Stimulated activated memory B cell treated with anti-CD40 and anti-IgM and Interleukin-4, amounts not matched to agents 10 μg/mL and 1 μg/mL and 100 μg/mL, for 72 hours (primary cell): ENCODE results near the gene TOP3A.

Experiments used
- ATAC-seq: fragments of 150-1000 bp; cut with Tn5 transposase; 2 replicates; pipeline ENCODE4 v1.10.0; 2021
- H3K27ac Mint-ChIP-seq: one replicate; pipeline ENCODE4 v1.8.0; 2022; ENCODE audit warnings: mild to moderate bottlenecking, mixed read lengths
- H3K27me3 Mint-ChIP-seq: one replicate; pipeline ENCODE4 v1.8.0; 2022; ENCODE audit warnings: mixed read lengths
- H3K36me3 Mint-ChIP-seq: one replicate; pipeline ENCODE4 v1.8.0; 2022; ENCODE audit warnings: mixed read lengths
- H3K4me1 Mint-ChIP-seq: one replicate; pipeline ENCODE4 v1.8.0; 2022; ENCODE audit warnings: mixed read lengths
- H3K4me3 Mint-ChIP-seq: one replicate; pipeline ENCODE4 v1.8.0; 2022; ENCODE audit warnings: mild to moderate bottlenecking, moderate library complexity, mixed read lengths
- H3K9me3 Mint-ChIP-seq: one replicate; pipeline ENCODE4 v1.8.0; 2022; ENCODE audit warnings: mixed read lengths

Gene TOP3A

DNA sequence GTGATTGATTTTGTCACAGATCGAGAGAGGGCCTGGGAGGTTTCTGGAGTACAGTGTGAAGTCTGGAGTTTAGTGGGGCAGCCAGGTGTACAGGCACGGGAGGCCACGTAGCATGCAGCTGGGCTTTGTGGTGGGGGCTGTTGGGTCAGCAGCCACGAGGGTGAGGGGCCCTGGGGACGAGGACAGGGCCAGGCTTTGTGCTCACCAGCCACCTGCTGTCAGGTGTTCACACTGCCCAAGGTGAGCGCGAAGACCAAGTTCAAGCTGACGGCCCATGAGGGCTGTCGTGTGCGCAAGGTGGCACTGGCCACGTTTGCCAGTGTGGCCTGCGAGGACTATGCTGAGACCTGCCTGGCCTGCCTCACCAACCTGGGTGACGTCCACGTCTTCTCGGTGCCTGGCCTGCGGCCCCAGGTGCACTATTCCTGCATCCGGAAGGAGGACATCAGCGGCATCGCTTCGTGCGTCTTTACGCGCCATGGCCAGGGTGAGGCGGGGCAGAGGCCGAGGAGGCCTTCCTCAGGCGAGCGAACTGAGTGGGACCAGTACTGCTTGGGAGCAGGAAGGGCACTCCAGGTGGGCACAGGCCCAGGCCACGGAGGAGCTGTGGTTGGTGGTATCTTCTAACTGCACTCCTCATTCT lies 73.4 kb downstream of the TOP3A start:
- H3K36me3 Mint-ChIP-seq, result peaks cover 23% of the 10 kb centered on the region
- H3K27ac Mint-ChIP-seq, result no peak overlapping the region

DNA sequence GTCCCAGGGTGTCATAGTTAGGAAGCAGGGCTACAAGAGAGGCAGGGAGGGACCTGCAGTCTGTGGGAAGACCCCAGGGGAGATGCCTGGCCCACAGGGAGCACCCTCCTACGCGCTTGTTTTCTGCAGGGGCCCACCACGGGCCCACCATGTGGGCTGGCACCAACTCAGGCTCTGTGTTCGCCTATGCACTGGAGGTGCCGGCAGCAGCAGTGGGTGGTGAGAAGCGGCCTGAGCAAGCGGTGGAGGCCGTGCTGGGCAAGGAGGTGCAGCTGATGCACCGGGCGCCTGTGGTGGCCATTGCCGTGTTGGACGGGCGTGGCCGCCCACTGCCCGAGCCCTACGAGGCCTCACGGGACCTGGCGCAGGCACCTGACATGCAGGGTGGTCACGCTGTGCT lies 74.3 kb downstream of the TOP3A start:
- H3K27me3 Mint-ChIP-seq, result no peaks in the 10 kb centered on the region
- H3K27ac Mint-ChIP-seq, result peak overlapping the region; percentile 21
- no peaks in the 10 kb centered on the region for H3K9me3 Mint-ChIP-seq
- peaks cover 26% of the 10 kb centered on the region for H3K36me3 Mint-ChIP-seq
- H3K4me1 Mint-ChIP-seq, result peaks cover 6% of the 10 kb centered on the region
- no peak for ATAC-seq
- no peak overlapping the region for H3K4me3 Mint-ChIP-seq

More for the DNA sequence above, 73.4 kb downstream of the TOP3A start:
- Mint-ChIP-seq H3K27me3 (no peaks in the 10 kb centered on the region), H3K9me3 (no peaks in the 10 kb centered on the region), H3K4me3 (no peak overlapping the region), H3K4me1 (no peaks in the 10 kb centered on the region)
- no peak for ATAC-seq

DNA sequence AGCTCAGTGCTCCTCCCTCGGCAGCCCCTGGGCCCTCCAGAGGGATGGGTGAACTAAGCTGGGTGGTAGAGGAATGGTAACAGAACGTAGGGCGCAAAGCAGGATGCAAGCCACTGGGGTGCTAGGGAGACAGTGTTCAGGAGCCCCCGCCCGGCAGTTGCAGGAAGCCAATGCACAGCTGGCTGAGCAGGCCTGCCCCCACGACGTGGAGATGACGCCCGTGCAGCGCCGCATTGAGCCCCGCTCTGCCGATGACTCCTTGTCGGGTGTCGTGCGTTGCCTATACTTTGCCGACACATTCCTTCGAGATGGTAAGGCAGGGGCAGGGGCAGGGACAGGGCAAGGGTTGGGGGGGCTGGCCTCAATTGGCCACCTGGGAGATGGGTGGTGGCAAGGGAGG lies 76.5 kb downstream of the TOP3A start:
- peaks cover 6% of the 10 kb centered on the region for H3K4me1 Mint-ChIP-seq
- no peaks in the 10 kb centered on the region for H3K27me3 Mint-ChIP-seq
- H3K9me3 Mint-ChIP-seq, result no peaks in the 10 kb centered on the region
- H3K36me3 Mint-ChIP-seq, result peaks cover 34% of the 10 kb centered on the region
- ATAC-seq, result no peak
- no peak overlapping the region for H3K27ac Mint-ChIP-seq
- H3K4me3 Mint-ChIP-seq, result no peak overlapping the region

DNA sequence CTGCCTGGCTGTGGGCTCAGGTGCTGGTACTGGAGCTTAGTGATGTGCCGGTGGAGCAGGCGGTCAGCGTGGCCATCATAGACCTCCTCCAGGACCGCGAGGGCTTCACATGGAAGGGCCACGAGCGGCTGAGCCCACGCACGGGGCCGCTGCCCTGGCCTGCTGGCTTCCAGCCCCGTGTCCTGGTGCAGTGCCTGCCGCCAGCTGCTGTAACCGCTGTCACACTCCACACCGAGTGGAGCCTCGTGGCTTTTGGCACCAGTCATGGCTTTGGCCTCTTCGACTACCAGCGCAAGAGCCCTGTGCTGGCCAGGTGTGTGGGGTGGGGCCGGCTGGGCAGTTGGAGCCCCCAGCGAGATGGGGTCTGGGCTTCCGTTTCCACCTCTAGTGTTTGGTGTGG lies 77.3 kb downstream of the TOP3A start:
- H3K27me3 Mint-ChIP-seq, result no peaks in the 10 kb centered on the region
- no peaks in the 10 kb centered on the region for H3K9me3 Mint-ChIP-seq
- H3K4me3 Mint-ChIP-seq, result no peak overlapping the region
- H3K27ac Mint-ChIP-seq, result no peak overlapping the region
- peaks cover 6% of the 10 kb centered on the region for H3K4me1 Mint-ChIP-seq
- no peak for ATAC-seq
- H3K36me3 Mint-ChIP-seq, result peaks cover 34% of the 10 kb centered on the region

DNA sequence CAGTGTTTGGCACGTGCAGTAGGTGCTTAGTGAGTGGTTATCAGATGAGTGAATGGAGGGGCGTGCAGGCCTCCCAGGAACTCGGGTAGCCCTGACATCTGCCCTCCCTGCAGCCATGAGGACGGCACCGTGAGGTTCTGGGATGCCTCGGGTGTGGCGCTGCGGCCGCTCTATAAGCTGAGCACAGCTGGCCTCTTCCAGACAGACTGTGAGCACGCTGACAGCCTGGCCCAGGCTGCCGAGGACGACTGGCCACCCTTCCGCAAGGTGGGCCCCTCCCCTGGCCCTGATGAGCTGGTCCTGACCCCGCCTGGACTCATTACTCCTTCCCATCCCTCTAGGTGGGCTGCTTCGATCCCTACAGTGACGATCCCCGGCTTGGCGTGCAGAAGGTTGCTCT lies 78.3 kb downstream of the TOP3A start:
- Mint-ChIP-seq H3K9me3 (no peaks in the 10 kb centered on the region), H3K4me3 (no peak overlapping the region), H3K4me1 (peaks cover 6% of the 10 kb centered on the region), H3K36me3 (peaks cover 34% of the 10 kb centered on the region), H3K27ac (peak overlapping the region; percentile 42), H3K27me3 (no peaks in the 10 kb centered on the region)
- no peak for ATAC-seq

DNA sequence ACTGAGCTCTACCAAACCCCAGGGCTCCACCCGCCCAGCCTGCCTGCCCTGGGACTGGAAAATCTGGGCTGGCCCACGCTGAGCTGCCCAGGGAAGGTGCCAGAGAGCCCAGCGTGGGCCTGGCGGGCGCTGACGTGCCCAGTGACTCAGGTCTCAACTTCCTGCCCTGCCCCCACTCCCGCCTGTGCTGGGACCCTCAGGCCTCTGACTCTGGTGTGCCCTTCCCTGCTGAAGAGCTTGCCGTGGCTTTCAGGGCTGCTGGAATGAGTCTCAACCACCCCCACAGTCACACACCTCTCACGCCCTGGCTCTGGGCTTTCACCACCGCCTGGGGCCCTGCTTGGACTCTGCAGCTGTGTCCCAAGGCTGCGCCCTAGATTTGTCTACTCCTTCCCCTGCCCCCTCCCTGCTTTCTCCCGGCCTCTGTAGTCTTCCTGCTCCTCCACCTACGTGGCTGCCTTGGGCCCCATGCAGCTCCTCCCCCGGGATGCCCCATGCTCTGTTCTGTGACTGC lies 79.0 kb downstream of the TOP3A start:
- Mint-ChIP-seq H3K9me3 (no peaks in the 10 kb centered on the region), H3K36me3 (peaks cover 34% of the 10 kb centered on the region), H3K4me3 (no peak overlapping the region), H3K27me3 (no peaks in the 10 kb centered on the region), H3K27ac (peak overlapping the region; percentile 42), H3K4me1 (peaks cover 6% of the 10 kb centered on the region)
- peak; percentile 6 for ATAC-seq

DNA sequence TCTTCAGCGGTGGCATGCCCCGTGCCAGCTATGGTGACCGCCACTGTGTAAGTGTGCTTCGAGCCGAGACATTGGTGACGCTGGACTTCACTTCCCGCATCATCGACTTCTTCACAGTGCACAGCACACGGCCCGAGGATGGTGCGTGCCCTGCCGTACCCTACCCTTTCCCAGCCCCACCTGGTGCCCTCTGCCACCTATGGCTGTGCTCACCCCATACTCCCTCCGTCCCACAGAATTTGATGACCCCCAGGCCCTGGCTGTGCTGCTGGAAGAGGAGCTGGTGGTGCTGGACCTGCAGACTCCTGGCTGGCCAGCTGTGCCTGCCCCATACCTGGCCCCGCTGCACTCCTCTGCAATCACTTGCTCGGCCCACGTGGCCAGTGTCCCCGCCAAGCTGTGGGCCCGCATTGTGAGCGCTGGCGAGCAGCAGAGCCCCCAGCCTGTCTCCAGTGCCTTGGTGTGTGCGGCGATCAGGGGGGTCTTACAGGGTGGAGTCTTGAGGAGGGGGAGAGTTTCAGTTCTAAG lies 79.9 kb downstream of the TOP3A start:
- no peak for ATAC-seq
- Mint-ChIP-seq H3K36me3 (peaks cover 31% of the 10 kb centered on the region), H3K27me3 (no peaks in the 10 kb centered on the region), H3K4me3 (no peak overlapping the region), H3K27ac (no peak overlapping the region), H3K4me1 (peaks cover 6% of the 10 kb centered on the region), H3K9me3 (no peaks in the 10 kb centered on the region)

DNA sequence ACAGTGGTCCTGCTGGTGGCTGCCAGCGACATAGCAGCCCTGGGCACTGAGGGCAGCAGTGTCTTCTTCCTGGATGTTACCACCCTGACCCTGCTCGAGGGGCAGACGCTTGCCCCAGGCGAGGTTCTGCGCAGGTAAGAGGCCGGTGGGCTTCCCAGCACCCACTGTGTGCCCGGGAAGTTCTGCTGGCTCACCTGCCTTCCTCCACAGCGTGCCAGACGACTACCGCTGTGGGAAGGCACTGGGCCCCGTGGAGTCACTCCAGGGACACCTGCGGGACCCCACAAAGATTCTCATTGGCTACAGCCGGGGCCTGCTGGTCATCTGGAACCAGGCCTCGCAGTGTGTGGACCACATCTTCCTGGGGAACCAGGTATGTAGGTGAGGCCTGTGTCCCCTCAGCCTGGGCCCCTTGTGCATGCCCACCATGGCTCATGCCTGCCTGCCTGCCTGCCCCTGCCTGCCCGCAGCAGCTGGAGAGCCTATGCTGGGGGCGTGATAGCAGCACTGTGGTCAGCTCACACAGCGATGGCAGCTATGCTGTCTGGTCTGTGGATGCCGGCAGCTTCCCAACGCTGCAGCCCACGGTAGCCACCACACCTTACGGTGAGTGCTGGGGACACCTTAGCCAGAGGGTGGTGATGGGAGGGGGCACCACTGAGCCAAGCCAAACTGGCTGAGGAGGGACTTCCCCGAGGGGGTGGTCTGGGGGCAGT lies 80.8 kb downstream of the TOP3A start:
- Mint-ChIP-seq H3K4me3 (no peak overlapping the region), H3K4me1 (peaks cover 7% of the 10 kb centered on the region), H3K27ac (no peak overlapping the region), H3K9me3 (no peaks in the 10 kb centered on the region), H3K36me3 (peaks cover 28% of the 10 kb centered on the region), H3K27me3 (no peaks in the 10 kb centered on the region)
- no peak for ATAC-seq

DNA sequence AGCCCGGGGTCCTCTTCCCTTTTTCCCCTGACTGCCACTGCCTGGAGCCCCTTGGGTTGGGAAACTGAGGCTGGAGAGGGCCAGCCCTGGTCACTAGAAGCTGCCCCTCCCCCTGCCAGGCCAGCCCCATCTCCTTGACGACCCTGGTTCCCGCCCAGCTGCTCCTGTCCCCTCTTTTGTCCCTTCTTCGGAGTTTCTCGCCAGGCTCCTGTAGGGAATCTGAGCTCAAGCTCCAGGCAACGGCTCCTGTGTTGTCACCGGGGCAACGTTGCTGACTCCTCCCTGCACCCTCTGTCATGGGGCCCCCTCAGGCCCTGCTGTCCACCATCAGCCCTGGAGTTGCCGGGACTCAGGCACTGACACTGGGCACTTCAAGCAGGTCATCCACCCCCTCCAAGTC lies 83.6 kb downstream of the TOP3A start:
- H3K4me3 Mint-ChIP-seq, result no peak overlapping the region
- no peaks in the 10 kb centered on the region for H3K9me3 Mint-ChIP-seq
- H3K4me1 Mint-ChIP-seq, result peaks cover 19% of the 10 kb centered on the region
- no peaks in the 10 kb centered on the region for H3K27me3 Mint-ChIP-seq
- H3K36me3 Mint-ChIP-seq, result peaks cover 16% of the 10 kb centered on the region
- no peak overlapping the region for H3K27ac Mint-ChIP-seq
- no peak for ATAC-seq

DNA sequence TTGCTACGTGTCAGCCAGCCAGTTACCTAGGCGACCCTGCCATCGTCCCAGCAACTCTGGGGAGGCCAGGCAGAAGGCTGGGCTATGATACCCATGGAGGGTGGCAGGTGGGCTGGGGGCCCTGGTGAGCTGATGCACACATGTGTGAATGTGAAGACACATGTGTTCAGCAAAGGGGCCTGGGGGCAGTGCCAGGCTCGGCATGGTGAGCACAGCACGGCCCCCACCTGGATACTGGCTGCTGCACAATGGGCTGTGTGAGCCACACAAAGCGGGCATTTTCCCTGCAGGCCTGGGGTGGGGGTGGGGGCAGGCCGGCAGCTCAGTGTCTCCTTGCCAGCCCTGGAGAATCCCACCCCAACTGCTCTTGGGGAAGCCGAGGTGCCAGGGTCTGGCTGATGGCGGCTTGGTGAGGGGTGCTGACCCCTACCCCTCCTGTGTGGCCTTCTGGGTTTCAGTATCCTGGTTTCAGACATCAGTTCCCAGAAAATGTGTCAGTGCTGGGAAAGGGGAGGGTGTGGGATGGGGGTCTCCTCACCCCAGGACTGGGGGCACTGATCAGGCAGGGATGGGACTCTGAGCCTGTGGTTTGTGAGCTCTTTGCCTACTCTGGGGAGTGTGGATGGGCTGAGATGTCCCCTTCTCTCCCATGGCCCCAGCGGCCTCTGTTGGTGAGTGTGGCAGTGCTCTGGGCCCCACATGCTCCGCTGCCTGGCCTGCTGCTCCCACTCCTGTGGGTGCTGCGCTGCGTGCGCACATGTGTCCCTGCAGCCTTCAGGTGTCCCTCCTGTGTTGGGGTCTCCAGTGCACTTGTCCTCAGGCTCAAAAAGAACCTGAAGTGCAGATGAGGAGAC lies 84.3 kb downstream of the TOP3A start:
- no peaks in the 10 kb centered on the region for H3K27me3 Mint-ChIP-seq
- no peaks in the 10 kb centered on the region for H3K9me3 Mint-ChIP-seq
- peaks cover 12% of the 10 kb centered on the region for H3K36me3 Mint-ChIP-seq
- no peak for ATAC-seq
- no peak overlapping the region for H3K4me3 Mint-ChIP-seq
- H3K4me1 Mint-ChIP-seq, result peaks cover 20% of the 10 kb centered on the region
- no peak overlapping the region for H3K27ac Mint-ChIP-seq

DNA sequence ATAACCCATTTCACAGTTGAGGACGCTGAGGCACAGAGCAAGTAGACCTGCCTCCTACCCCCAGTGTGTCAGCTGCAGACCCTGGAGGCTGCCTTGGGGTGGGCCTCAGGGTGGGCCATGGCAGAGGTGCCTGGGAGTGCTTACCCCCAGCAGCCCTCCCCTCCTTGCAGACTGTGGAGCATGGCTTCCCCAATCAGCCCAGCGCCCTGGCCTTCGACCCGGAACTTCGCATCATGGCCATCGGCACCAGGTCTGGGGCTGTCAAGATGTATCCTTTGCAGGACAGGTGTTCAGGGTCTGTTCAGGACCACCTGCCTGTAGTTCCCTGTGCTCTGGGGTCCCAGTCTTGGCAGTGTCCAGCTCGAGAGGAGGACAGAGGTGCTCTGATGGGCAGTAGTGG lies 85.0 kb downstream of the TOP3A start:
- Mint-ChIP-seq H3K36me3 (peaks cover 7% of the 10 kb centered on the region), H3K27me3 (no peaks in the 10 kb centered on the region), H3K27ac (no peak overlapping the region), H3K4me1 (peaks cover 24% of the 10 kb centered on the region), H3K4me3 (no peak overlapping the region), H3K9me3 (no peaks in the 10 kb centered on the region)
- no peak for ATAC-seq

DNA sequence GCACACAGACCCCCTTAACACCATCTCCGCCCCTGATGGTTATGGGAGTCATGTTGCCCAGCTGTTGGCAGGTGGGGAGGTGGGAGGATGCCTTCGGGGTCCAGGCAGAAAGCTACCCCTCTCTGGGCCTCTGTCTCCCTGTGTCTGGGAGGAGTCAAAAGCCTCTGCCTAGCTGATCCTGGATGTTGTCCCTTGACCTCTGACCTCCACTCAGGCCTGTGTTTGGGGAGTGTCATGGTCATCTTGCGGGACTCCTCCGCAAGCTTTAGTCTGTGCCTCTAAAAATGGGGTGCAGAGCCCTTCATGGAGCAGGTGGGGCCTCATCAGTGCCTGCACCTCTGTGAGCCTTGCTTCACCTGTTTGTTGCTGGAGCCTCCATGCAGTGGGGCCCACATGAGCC lies 85.5 kb downstream of the TOP3A start:
- Mint-ChIP-seq H3K9me3 (no peaks in the 10 kb centered on the region), H3K27me3 (no peaks in the 10 kb centered on the region), H3K4me1 (peaks cover 26% of the 10 kb centered on the region), H3K4me3 (no peak overlapping the region), H3K27ac (no peak overlapping the region), H3K36me3 (peaks cover 2% of the 10 kb centered on the region)
- no peak for ATAC-seq

DNA sequence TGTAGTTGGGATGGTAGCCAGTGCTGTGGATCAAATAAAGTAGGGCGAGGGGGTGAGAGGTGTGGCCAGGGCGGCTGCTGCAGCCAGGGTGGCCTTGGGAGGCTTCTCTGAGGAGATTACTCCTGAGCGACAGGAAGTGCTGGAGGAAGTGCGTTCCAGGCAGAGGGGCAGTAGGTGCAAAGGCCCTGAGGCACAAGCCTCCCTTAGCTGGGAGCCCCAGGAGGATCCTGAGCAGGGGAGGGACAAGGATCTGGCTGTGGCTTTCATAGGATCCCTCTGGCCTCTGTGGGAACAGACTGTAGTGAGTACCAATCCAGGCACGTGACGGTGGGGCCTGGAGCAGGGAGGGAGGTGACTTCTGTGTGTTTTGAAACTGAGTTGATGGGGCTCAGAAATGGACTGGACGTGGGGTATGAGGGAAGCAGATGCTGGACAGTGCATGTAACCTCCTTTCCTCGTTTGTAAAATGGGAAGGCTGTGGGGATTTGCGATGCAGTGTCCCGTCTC lies 86.6 kb downstream of the TOP3A start:
- H3K27me3 Mint-ChIP-seq, result no peaks in the 10 kb centered on the region
- ATAC-seq, result no peak
- no peaks in the 10 kb centered on the region for H3K9me3 Mint-ChIP-seq
- no peak overlapping the region for H3K27ac Mint-ChIP-seq
- H3K4me3 Mint-ChIP-seq, result no peak overlapping the region
- no peaks in the 10 kb centered on the region for H3K36me3 Mint-ChIP-seq
- peaks cover 26% of the 10 kb centered on the region for H3K4me1 Mint-ChIP-seq

DNA sequence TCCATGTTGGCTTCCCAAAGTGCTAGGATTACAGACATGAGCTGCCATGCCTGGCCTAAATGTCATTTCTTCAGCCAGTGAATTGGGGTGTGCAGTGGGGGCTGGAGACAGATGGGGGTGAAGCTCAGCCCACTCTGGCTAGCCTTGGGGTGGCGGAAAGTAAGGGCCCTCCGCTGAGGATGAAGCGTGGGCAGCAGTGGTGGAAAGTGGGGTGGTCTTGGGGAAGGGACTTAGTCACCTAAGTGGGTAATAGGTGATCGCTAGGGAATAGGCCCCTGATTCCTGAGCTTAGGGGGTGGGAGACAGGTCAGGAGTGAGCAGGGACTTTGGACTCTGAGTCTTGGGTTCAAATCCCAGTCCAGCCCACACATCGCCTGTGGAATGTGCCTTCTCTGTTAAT lies 87.2 kb downstream of the TOP3A start:
- H3K27ac Mint-ChIP-seq, result no peak overlapping the region
- H3K4me1 Mint-ChIP-seq, result peaks cover 26% of the 10 kb centered on the region
- H3K4me3 Mint-ChIP-seq, result no peak overlapping the region
- no peaks in the 10 kb centered on the region for H3K27me3 Mint-ChIP-seq
- no peaks in the 10 kb centered on the region for H3K36me3 Mint-ChIP-seq
- no peak for ATAC-seq
- H3K9me3 Mint-ChIP-seq, result no peaks in the 10 kb centered on the region

DNA sequence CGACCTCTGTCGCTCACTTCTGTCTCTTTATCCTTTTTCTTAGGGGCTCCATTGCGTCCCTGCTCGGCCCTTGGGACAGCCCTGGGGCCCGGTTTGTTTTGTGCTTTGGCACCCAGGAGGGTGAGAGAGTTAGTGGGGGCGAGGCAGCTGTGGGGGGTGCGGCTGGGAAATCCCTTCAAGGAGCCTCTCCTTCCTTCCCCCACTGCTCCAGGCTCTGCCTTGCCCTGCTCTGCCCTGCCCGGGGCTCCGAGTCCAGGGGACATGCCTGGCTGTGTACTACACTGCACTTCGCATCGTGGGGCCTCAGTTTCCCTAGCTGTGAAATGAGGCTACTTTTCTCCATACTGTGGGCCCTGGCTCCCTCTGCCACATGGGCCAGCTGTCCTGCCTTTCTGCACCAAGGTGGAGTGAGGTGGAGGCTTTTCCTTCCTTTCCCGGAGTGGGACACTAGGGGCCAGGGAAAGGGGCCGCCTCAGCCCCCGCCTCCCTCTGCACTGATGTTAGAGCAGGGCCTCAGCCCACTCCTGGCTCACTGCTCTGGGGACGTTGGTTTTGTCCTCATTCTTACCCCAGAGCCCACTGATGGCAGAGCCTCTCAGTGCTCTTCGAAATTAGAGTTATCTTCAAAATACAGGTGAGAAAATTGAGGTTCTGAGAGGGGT lies 88.4 kb downstream of the TOP3A start:
- no peaks in the 10 kb centered on the region for H3K27me3 Mint-ChIP-seq
- H3K4me1 Mint-ChIP-seq, result peaks cover 31% of the 10 kb centered on the region
- peak overlapping the region; percentile 88 for H3K4me3 Mint-ChIP-seq
- ATAC-seq, result no peak
- no peaks in the 10 kb centered on the region for H3K36me3 Mint-ChIP-seq
- peak overlapping the region; percentile 77 for H3K27ac Mint-ChIP-seq
- no peaks in the 10 kb centered on the region for H3K9me3 Mint-ChIP-seq
